ENCODE data around the gene LARP4B. TPM values are rescaled to one million over a fixed set of nuclear protein-coding genes. Genes with fewer than 3 reads are reported as not detected.

The LARP4B gene
- total RNA-seq, 4 donors from 2014 or later = 51.2 to 60.8 (median 56.5) TPM

DNA sequence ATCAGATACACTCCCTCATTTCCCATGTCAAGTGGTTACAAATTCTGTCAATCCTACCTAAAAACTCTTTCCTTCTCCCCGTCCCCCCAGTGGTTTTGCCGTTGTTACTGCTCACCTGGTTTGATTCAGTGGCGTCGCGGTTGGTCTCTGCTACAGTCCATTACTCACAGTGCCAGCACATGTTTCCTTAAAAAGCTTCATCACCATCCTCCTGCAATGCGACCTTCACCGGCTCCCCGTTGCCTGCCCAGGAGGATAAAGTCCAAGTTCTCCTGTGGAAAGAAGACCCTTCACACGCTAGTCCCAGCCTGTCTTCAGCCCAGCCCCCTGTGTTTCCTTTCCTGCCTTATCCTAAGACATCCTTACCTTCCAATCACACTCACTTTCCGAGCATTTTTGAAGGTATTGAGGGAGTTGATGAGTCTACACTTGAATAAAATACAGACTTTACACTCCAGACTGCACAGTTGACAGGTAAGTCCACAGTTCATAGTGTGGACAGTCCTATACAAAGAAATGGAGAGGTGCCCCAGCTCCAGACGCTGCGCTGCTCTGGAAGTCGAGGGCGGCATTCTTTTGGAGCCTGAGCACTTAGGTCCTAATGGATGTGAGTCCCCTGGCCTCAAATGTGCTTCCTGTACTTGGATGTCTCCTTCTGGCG, 3.4 kb upstream of the LARP4B start:
- no peak for TF ChIP-seq CTCF (IDR thresholded peaks at IDR 0.05; ENCODE audit: low read depth)

GRCh38 chr10:932589-932988, 1.1 kb upstream of the LARP4B start:
- no peak for TF ChIP-seq CTCF (IDR thresholded peaks at IDR 0.05; ENCODE audit: low read depth)

DNA sequence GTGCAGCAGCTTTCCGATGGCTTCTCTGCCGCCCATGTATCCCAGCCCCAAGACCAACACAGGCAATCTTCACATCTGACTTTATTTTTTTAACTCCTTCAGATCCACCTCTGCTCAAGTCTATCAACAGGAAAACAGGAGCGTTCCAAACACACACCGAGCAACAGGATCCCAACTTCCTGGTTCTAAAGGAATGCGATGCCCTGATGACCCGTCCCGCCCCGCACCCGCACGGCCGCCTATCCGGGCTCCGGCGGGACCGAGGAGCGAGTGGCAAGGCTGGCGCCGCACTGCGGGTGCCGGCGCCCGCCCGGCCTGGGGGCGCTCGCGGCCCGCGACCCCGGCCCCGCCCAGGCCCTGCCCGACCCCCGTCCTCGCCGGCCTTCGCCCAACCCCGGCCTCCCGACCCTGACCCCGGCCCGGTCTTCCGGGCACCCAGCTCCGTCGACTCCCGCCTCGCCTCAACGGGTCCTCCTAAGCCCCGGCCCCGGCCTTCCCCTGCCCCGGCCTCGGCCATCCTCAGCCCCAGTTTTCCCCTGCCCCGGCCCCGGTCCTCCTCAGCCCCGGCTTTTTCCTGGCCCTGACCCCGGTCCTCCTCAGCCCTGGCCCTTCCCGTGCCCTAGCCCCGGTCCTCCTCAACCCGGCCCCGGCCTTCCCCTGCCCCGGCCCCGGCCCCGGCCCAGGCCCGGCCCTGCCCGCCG, 730 bp downstream of the LARP4B start:
- no peak for TF ChIP-seq CTCF (IDR thresholded peaks at IDR 0.05; ENCODE audit: low read depth)

- no peak for TF ChIP-seq CTCF (IDR thresholded peaks at IDR 0.05; ENCODE audit: low read depth)
Measured at GRCh38 chr10:929960-930624, 1.4 kb downstream of the LARP4B start.

DNA sequence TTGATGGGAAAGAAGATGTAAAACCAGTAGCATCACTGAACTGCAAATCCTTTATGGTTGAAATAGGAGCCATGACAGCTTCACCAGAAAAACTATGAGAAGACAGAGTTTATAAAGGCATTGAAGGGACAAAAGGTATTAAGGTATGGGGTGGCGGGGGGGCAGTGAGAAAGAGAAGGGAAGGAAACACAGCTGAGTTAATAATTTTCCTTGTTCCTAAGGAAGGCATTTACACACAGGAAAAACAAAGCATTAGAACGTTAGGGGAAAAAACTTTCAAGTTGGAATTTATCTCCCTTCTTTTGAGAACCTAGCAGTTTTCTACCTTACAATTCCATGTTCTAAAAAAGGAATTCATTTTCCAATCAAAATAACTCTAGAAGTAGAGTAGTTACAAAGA, 4.4 kb downstream of the LARP4B start:
- TF ChIP-seq CTCF (IDR thresholded peaks at IDR 0.05; ENCODE audit: low read depth) = no peak

DNA sequence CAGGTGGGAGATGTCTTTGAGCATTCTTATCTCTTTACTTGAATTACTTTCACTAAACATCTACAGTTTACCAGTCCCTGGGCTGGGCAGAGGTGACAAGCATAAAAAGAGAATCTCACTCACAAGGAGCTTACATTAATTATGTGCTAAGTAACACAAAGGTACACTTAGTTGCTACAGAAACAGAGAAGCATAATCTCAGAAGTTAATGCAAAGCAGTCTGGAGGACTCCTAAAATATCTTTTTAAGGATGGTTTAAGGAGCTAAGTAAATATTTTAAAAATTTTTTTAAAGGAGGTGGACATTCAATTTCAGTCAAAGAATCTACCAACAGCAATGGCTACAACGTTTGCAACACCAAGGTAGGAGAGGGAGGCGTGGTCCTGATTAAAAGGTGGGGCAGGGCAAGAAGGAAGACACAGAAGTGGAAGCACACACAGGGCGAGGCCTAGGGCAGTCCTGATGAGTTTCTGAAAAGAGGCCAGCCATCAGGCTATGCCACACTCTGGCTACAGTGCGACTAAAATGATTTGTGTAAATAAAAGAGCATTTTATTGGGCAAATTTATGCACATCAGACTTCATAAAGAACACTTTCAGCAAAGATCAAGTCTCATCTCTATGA, 5.3 kb downstream of the LARP4B start:
- no peak for TF ChIP-seq CTCF (IDR thresholded peaks at IDR 0.05; ENCODE audit: low read depth)

- no peak for TF ChIP-seq CTCF (IDR thresholded peaks at IDR 0.05; ENCODE audit: low read depth)
Measured at GRCh38 chr10:924524-924859, 7.0 kb downstream of the LARP4B start.

Data from subcutaneous adipose tissue (tissue), 4 donors.